ENCODE results near the gene S1PR3.

DNA sequence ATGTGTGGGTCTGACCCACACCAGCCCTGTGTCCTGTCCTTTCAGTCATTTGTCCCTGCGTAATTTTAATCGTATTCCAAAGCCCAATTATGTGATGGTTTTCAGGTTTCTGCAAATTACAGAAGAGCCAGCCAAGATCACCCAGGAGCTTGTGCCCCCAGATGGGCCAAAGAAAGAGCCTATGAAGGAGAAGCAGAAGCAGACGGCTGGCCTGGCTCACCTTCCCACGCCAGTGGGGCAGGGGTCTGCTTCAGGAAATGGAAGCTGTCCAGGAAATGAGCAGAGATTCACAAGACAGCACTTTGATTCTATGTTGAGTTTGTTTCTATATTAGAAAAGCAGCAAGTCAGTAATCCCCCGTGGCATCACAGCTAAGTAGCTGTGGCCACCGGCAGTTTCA is 11.7 kb downstream of the S1PR3 start:
- no peak for TF ChIP-seq CTCF (IDR thresholded peaks at IDR 0.05; ENCODE audit: low read depth, low read length, poor library complexity, severe bottlenecking)
- no peak for TF ChIP-seq EZH2phosphoT487 (IDR thresholded peaks at IDR 0.05; ENCODE audit: borderline replicate concordance, low read length)
